Measurements from ENCODE around the gene KCNH6.

GRCh38 chr17:63531022-63531965 lies 8.1 kb downstream of the KCNH6 start:
- TF ChIP-seq CTCF (IDR thresholded peaks at IDR 0.05) (no peak), POLR2A (IDR thresholded peaks at IDR 0.05) (no peak)

All from body of pancreas (tissue), 4 donors.